GM18505 (cell line): ENCODE results near the gene TIRAP.

Source experiments
- ATAC-seq: cut with Tn5 transposase; IDR thresholded peaks from one replicate; pipeline ENCODE4 v1.9.1; 2021; ENCODE audit not compliant: unreplicated experiment
- POLR2A ChIP-seq: IDR thresholded peaks from 4 replicates; pipeline ENCODE4 v1.6.1; 2011; ENCODE audit warnings: borderline replicate concordance; ENCODE audit not compliant: insufficient read depth, insufficient read length; ENCODE audit errors: extremely low read depth

TIRAP gene

GRCh38 chr11:126334659-126335462 lies 52.0 kb downstream of the TIRAP start:
- TF ChIP-seq POLR2A, result no peak
- ATAC-seq, result no peak

- ATAC-seq, result no peak
- TF ChIP-seq POLR2A, result no peak
Measured at GRCh38 chr11:126335463-126335760, 52.5 kb downstream of the TIRAP start.

GRCh38 chr11:126336138-126336541 lies 53.2 kb downstream of the TIRAP start:
- no peak for TF ChIP-seq POLR2A

GRCh38 chr11:126336671-126337101 lies 53.8 kb downstream of the TIRAP start:
- TF ChIP-seq POLR2A, result no peak
- ATAC-seq, result no peak

More at GRCh38 chr11:126336138-126336541, 53.2 kb downstream of the TIRAP start:
- no peak for ATAC-seq

GRCh38 chr11:126337126-126337473 lies 54.2 kb downstream of the TIRAP start:
- no peak for ATAC-seq

GRCh38 chr11:126337474-126338241 lies 54.8 kb downstream of the TIRAP start:
- no peak for ATAC-seq
- no peak for TF ChIP-seq POLR2A

More at GRCh38 chr11:126337126-126337473, 54.2 kb downstream of the TIRAP start:
- TF ChIP-seq POLR2A, result no peak

GRCh38 chr11:126338346-126339055 lies 55.6 kb downstream of the TIRAP start:
- ATAC-seq, result no peak
- no peak for TF ChIP-seq POLR2A

- no peak for TF ChIP-seq POLR2A
- ATAC-seq, result no peak
Measured at GRCh38 chr11:126339073-126339862, 56.4 kb downstream of the TIRAP start.

GRCh38 chr11:126339863-126340434 lies 57.1 kb downstream of the TIRAP start:
- ATAC-seq, result no peak

GRCh38 chr11:126340960-126341606 lies 58.2 kb downstream of the TIRAP start:
- no peak for TF ChIP-seq POLR2A
- ATAC-seq, result no peak

More at GRCh38 chr11:126339863-126340434, 57.1 kb downstream of the TIRAP start:
- no peak for TF ChIP-seq POLR2A

- ATAC-seq, result no peak
- TF ChIP-seq POLR2A, result no peak
Measured at GRCh38 chr11:126341760-126342161, 58.9 kb downstream of the TIRAP start.

- ATAC-seq, result no peak
- no peak for TF ChIP-seq POLR2A
Measured at GRCh38 chr11:126343051-126343450, 60.2 kb downstream of the TIRAP start.
